ENCODE data around the gene ANKRD50. TPM values are rescaled to one million over a fixed set of nuclear protein-coding genes. Genes with fewer than 3 reads are reported as not detected.

Gene ANKRD50
- total and polyA plus RNA-seq, 2 of the 4 experiments (the other 2 are of a cell fraction) = 8.1 to 35.3 TPM

DNA sequence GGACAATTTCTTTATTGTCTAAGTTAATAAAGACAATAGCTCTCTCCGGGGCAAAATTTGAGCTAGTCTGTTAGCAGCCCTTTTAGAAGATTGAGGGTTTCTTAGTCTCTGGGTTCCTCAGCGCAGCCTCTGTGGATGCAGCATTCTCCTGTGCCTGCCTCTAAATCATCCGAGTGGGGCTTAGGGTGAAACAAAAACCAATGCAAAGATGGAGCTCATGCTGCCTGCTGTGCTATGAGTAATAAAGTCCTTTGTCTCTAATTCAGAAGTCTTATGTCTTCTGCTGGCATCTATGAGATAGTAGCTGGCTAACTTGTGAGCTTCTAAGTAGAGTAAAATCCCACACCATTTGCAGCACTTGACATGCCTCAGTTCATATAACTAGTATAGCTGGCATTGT, 67.9 kb downstream of the ANKRD50 start:
- WGBS, 2 experiments (ENCODE audit: extremely low coverage in 2 of 2, insufficient read length in 1 of 2) = no CpG with 5 or more reads among the region's 3 CpGs
- Histone ChIP-seq H4K8ac (ENCODE audit: low read depth in 2 of 2, low read length in 2 of 2) (no peak overlapping the region), H3K4me1 (ENCODE audit: control insufficient read depth, insufficient read depth, low read length) (peaks cover 1% of the 10 kb centered on the region; the same call in 1 of the 2 replicates), H2BK15ac (ENCODE audit: low read depth, low read length) (no peak overlapping the region), H4K20me1 (ENCODE audit: insufficient read depth, low read length) (no peaks in the 10 kb centered on the region), H3K79me1 (ENCODE audit: low read depth in 1 of 2, low read length in 2 of 2) (no peaks in the 10 kb centered on the region), H3K9me1 (ENCODE audit: insufficient read depth, low read length) (peaks cover 3% of the 10 kb centered on the region; the same call in 1 of the 2 replicates), H3K9me3 (ENCODE audit: control insufficient read depth, insufficient read depth, low read length) (no peaks in the 10 kb centered on the region), H3K14ac (replicated peaks; ENCODE audit: low read depth, low read length) (no peak overlapping the region), H3K23ac (ENCODE audit: low read depth, low read length) (no peak overlapping the region), H2BK120ac (ENCODE audit: low read depth, low read length) (no peak overlapping the region), H2AFZ (replicated peaks; ENCODE audit: low read length, poor library complexity) (no peak overlapping the region), H3K9ac (ENCODE audit: low read depth, low read length) (no peak overlapping the region), H2BK20ac (ENCODE audit: low read depth, low read length) (no peak overlapping the region), H3K4me3 (ENCODE audit: insufficient read depth, low read depth, low read length) (no peak overlapping the region), H2BK5ac (ENCODE audit: low read depth, low read length, poor library complexity, severe bottlenecking) (no peak overlapping the region), H3K27ac (ENCODE audit: insufficient read depth, low read length) (no peak overlapping the region), H3K56ac (ENCODE audit: extremely low read depth, insufficient read depth, low read length) (no peak overlapping the region), H3K4me2 (ENCODE audit: low read depth, low read length) (no peak overlapping the region), H2AK9ac (replicated peaks; ENCODE audit: low read depth, low read length, poor library complexity) (no peak overlapping the region), H4K5ac (ENCODE audit: low read depth, low read length) (no peak overlapping the region), H3K18ac (ENCODE audit: low read depth, low read length) (no peak overlapping the region), H3K27me3 (ENCODE audit: control insufficient read depth, insufficient read depth, low read length) (no peaks in the 10 kb centered on the region), H3K36me3 (ENCODE audit: control insufficient read depth, insufficient read depth, low read length) (no peaks in the 10 kb centered on the region), H2AK5ac (ENCODE audit: low read depth, low read length) (no peak overlapping the region), H3K4ac (ENCODE audit: low read depth, low read length) (no peak overlapping the region), H4K91ac (ENCODE audit: insufficient read depth, low read depth, low read length) (no peak overlapping the region)
- CTCF ChIA-PET = no interaction called here
- POLR2A ChIA-PET (ENCODE audit: unreplicated experiment) = no interaction called here
- in situ Hi-C loops (cut with MboI; ENCODE audit: low sequenced_read_pairs) (no loop called here), dilution Hi-C loops (cut with HindIII; ENCODE audit: low sequenced_read_pairs, unreplicated experiment) (no loop called here), intact Hi-C loops (cut with micrococcal nuclease) (loop anchor here (10.0 kb wide), 1 partner anchor 310 kb away; no protein-coding TSS in a partner anchor)
- DNase-seq (no peak), ATAC-seq (ENCODE audit: low read depth) (no peak)
- no peak for TF ChIP-seq NFE2L2 (IDR thresholded peaks at IDR 0.05; ENCODE audit: low read depth, low read length)
- TF ChIP-seq, protein P1, sequence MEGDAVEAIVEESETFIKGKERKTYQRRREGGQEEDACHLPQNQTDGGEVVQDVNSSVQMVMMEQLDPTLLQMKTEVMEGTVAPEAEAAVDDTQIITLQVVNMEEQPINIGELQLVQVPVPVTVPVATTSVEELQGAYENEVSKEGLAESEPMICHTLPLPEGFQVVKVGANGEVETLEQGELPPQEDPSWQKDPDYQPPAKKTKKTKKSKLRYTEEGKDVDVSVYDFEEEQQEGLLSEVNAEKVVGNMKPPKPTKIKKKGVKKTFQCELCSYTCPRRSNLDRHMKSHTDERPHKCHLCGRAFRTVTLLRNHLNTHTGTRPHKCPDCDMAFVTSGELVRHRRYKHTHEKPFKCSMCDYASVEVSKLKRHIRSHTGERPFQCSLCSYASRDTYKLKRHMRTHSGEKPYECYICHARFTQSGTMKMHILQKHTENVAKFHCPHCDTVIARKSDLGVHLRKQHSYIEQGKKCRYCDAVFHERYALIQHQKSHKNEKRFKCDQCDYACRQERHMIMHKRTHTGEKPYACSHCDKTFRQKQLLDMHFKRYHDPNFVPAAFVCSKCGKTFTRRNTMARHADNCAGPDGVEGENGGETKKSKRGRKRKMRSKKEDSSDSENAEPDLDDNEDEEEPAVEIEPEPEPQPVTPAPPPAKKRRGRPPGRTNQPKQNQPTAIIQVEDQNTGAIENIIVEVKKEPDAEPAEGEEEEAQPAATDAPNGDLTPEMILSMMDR (conservative IDR thresholded peaks at IDR 0.05; ENCODE audit: low read depth, low read length) = no peak
- TF ChIP-seq FOS (IDR thresholded peaks at IDR 0.05; ENCODE audit: low read depth, low read length) = no peak
- no peak for TF ChIP-seq POLR2A (IDR thresholded peaks at IDR 0.05; ENCODE audit: low read depth, low read length)
- no peak for TF ChIP-seq CEBPB (IDR thresholded peaks at IDR 0.05; ENCODE audit: low read depth, low read length)
- no peak for TF ChIP-seq RFX5 (IDR thresholded peaks at IDR 0.05; ENCODE audit: low read depth, low read length)
- TF ChIP-seq BHLHE40 (IDR thresholded peaks at IDR 0.05; ENCODE audit: low read depth, low read length) = no peak
- no peak for TF ChIP-seq RCOR1 (IDR thresholded peaks at IDR 0.05; ENCODE audit: insufficient replicate concordance, low read length)
- TF ChIP-seq, protein P2, sequence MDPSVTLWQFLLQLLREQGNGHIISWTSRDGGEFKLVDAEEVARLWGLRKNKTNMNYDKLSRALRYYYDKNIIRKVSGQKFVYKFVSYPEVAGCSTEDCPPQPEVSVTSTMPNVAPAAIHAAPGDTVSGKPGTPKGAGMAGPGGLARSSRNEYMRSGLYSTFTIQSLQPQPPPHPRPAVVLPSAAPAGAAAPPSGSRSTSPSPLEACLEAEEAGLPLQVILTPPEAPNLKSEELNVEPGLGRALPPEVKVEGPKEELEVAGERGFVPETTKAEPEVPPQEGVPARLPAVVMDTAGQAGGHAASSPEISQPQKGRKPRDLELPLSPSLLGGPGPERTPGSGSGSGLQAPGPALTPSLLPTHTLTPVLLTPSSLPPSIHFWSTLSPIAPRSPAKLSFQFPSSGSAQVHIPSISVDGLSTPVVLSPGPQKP (IDR thresholded peaks at IDR 0.05; ENCODE audit: borderline replicate concordance, low read depth, low read length) = no peak
- TF ChIP-seq MAZ (IDR thresholded peaks at IDR 0.05; ENCODE audit: borderline replicate concordance, low read depth, low read length) = no peak
- no peak for TF ChIP-seq MAFK (IDR thresholded peaks at IDR 0.05; ENCODE audit: low read depth, low read length)
- TF ChIP-seq, protein P3, sequence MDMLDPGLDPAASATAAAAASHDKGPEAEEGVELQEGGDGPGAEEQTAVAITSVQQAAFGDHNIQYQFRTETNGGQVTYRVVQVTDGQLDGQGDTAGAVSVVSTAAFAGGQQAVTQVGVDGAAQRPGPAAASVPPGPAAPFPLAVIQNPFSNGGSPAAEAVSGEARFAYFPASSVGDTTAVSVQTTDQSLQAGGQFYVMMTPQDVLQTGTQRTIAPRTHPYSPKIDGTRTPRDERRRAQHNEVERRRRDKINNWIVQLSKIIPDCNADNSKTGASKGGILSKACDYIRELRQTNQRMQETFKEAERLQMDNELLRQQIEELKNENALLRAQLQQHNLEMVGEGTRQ (IDR thresholded peaks at IDR 0.05; ENCODE audit: low read depth, low read length) = no peak
- TF ChIP-seq SMC3 (IDR thresholded peaks at IDR 0.05; ENCODE audit: low read depth, low read length) = no peak
- TF ChIP-seq CHD1 (IDR thresholded peaks at IDR 0.05; ENCODE audit: low read depth, low read length) = no peak
- TF ChIP-seq RAD21 (IDR thresholded peaks at IDR 0.05; ENCODE audit: low read length) = no peak
- no peak for TF ChIP-seq MXI1 (IDR thresholded peaks at IDR 0.05; ENCODE audit: borderline replicate concordance, low read depth, low read length)
- BruUV-seq (replicated peaks) = no TSS peak

Data from IMR-90 (cell line).